CMK (cell line): ENCODE measurements around the gene DLST.

Source experiments
- DNase-seq: peaks from one replicate; pipeline ENCODE4 v3.0.0-alpha.2; 2010; ENCODE audit warnings: low read depth

Gene DLST

GRCh38 chr14:74881431-74882102 lies at the start of gene DLST:
Gene DLST (plus strand): TSS chr14:74881916. CDS start chr14:74881954, 38 bp downstream.
- peak; percentile 67 for DNase-seq

GRCh38 chr14:74832849-74833248 lies 48.9 kb upstream of the DLST start:
- DNase-seq: no peak

GRCh38 chr14:74834692-74835392 lies 46.9 kb upstream of the DLST start:
- no peak for DNase-seq

GRCh38 chr14:74835645-74836250 lies 46.0 kb upstream of the DLST start:
- no peak for DNase-seq

- DNase-seq: no peak
These were observed 45.3 kb upstream of the DLST start for GRCh38 chr14:74836251-74836960.

- DNase-seq: no peak
These were observed 43.5 kb upstream of the DLST start for GRCh38 chr14:74838166-74838565.

GRCh38 chr14:74840603-74841030 lies 41.1 kb upstream of the DLST start:
- DNase-seq: no peak

GRCh38 chr14:74841230-74842207 lies 40.2 kb upstream of the DLST start:
- no peak for DNase-seq

GRCh38 chr14:74843653-74844052 lies 38.1 kb upstream of the DLST start:
- no peak for DNase-seq

GRCh38 chr14:74846168-74846567 lies 35.5 kb upstream of the DLST start:
- no peak for DNase-seq

GRCh38 chr14:74846968-74847665 lies 34.6 kb upstream of the DLST start:
- DNase-seq: no peak

GRCh38 chr14:74848768-74849167 lies 32.9 kb upstream of the DLST start:
- no peak for DNase-seq

- DNase-seq: no peak
These were observed 28.7 kb upstream of the DLST start for GRCh38 chr14:74852922-74853530.

GRCh38 chr14:74853581-74853980 lies 28.1 kb upstream of the DLST start:
- DNase-seq: no peak

- no peak for DNase-seq
These were observed 26.7 kb upstream of the DLST start for GRCh38 chr14:74855021-74855420.

GRCh38 chr14:74855945-74856344 lies 25.8 kb upstream of the DLST start:
- no peak for DNase-seq

- DNase-seq: no peak
These were observed 25.4 kb upstream of the DLST start for GRCh38 chr14:74856366-74856765.

- DNase-seq: no peak
These were observed 23.7 kb upstream of the DLST start for GRCh38 chr14:74858022-74858421.

- DNase-seq: no peak
These were observed 21.8 kb upstream of the DLST start for GRCh38 chr14:74859757-74860552.
